Chondrocyte (in vitro differentiated cells): ENCODE results near the gene AGBL4. TPM values are rescaled to one million over a fixed set of nuclear protein-coding genes. Genes with fewer than 3 reads are reported as not detected.
A peak's percentile ranks its signal among the peaks of the same experiment; 100 is the strongest.

Source experiments
- DNase-seq: peaks from one replicate; pipeline ENCODE4 v3.0.0; 2021; ENCODE audit warnings: mixed read lengths, low spot score
- H3K27ac Mint-ChIP-seq: one replicate; pipeline ENCODE4 v1.8.0; 2021; ENCODE audit warnings: mild to moderate bottlenecking, moderate library complexity, mixed read lengths; ENCODE audit not compliant: unreplicated experiment
- H3K27me3 Mint-ChIP-seq: 2 replicates; pipeline ENCODE4 v1.8.0; 2021; ENCODE audit warnings: low read depth, mixed read lengths
- H3K36me3 Mint-ChIP-seq: 2 replicates; pipeline ENCODE4 v1.8.0; 2021; ENCODE audit warnings: low read depth, mixed read lengths
- H3K4me1 Mint-ChIP-seq: 2 replicates; pipeline ENCODE4 v1.8.0; 2021; ENCODE audit warnings: low read depth, mild to moderate bottlenecking, mixed read lengths
- H3K4me3 Mint-ChIP-seq: one replicate; pipeline ENCODE4 v1.8.0; 2021; ENCODE audit warnings: mild to moderate bottlenecking, moderate library complexity, mixed read lengths; ENCODE audit not compliant: unreplicated experiment
- H3K9me3 Mint-ChIP-seq: 2 replicates; pipeline ENCODE4 v1.8.0; 2021; ENCODE audit warnings: low read depth, mixed read lengths
- total RNA-seq: library from RNA; stranded (reverse); gene quantifications from 3 replicates; pipeline ENCODE4 v1.2.1, GENCODE V29; 2021
- TF ChIP-seq, protein P1 (sequence below): fragments of 200-600 bp; sonication (generic); IDR thresholded peaks from 2 replicates; pipeline ENCODE4 v1.5.0; 2021; ENCODE audit warnings: antibody characterized with exemption, mild to moderate bottlenecking, moderate library complexity

AGBL4 gene
- total RNA-seq, 1 donor from 2014 or later, result not detected

DNA sequence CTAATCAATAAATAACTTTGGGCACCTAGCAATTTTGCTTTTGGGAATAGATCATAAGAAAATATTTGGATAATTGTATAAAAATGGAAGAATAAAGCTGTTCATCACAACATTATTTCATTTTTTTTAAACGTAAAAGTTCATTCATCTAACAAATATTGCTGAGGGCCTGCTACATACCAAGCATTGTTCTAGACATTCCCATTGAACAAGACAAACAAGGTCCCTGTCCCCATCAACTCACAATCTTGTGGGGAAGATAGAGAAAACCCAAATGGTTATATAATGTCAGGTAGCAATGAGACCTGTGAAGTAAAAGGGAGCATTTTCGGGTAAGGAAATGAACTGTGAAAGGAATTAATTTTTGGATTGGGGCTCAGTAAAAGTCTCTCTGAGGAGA is 1193.0 kb downstream of the AGBL4 start:
- H3K4me1 Mint-ChIP-seq, result no peaks in the 10 kb centered on the region
- no peak overlapping the region for H3K4me3 Mint-ChIP-seq
- TF ChIP-seq, protein P1, sequence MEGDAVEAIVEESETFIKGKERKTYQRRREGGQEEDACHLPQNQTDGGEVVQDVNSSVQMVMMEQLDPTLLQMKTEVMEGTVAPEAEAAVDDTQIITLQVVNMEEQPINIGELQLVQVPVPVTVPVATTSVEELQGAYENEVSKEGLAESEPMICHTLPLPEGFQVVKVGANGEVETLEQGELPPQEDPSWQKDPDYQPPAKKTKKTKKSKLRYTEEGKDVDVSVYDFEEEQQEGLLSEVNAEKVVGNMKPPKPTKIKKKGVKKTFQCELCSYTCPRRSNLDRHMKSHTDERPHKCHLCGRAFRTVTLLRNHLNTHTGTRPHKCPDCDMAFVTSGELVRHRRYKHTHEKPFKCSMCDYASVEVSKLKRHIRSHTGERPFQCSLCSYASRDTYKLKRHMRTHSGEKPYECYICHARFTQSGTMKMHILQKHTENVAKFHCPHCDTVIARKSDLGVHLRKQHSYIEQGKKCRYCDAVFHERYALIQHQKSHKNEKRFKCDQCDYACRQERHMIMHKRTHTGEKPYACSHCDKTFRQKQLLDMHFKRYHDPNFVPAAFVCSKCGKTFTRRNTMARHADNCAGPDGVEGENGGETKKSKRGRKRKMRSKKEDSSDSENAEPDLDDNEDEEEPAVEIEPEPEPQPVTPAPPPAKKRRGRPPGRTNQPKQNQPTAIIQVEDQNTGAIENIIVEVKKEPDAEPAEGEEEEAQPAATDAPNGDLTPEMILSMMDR, result no peak
- no peak overlapping the region for H3K27ac Mint-ChIP-seq
- peaks cover 10% of the 10 kb centered on the region for H3K27me3 Mint-ChIP-seq
- no peaks in the 10 kb centered on the region for H3K36me3 Mint-ChIP-seq
- H3K9me3 Mint-ChIP-seq, result no peaks in the 10 kb centered on the region
- no peak for DNase-seq

DNA sequence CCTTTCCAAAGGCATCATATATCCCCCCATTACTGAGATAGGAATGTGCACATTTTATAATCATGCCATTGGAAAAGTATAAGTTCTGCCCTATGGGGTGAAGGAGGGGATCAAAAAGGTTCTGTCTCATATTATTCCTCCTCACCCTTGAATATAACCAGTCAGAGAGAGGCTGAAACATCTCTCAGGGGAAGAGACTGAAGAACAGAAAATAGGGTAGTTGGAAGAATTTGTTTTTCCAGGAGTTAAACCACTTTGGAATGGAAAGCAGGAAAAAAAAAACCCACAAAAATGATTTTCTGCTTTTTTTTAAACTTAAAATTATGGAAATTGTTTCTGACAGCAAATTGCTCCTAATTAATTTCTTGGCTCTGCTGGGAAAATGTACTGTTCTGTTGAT is 1194.3 kb downstream of the AGBL4 start:
- H3K27me3 Mint-ChIP-seq, result peaks cover 10% of the 10 kb centered on the region
- H3K9me3 Mint-ChIP-seq, result no peaks in the 10 kb centered on the region

DNA sequence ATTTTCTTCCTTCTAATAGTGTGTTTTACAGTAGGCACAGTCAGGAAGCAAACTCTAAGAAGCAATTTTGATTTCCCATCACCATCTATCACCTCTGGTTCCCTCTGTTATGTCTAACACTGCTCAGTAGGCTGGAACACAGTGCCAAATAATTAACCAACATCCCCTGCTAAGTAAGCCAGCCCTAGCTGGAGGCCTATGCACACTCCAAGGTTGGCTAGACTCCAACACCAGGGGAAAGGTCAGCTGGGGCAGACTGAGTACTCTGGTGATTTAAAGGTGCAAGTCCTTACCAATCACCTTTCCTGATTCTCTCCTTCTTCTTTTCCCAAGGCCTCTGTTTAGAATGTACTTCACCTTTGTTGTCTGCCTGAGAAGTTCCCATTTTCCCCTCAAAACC is 1200.6 kb downstream of the AGBL4 start:
- Mint-ChIP-seq H3K27me3 (peaks cover 13% of the 10 kb centered on the region), H3K36me3 (no peaks in the 10 kb centered on the region), H3K4me1 (no peaks in the 10 kb centered on the region), H3K9me3 (no peaks in the 10 kb centered on the region), H3K4me3 (no peak overlapping the region), H3K27ac (no peak overlapping the region)
- TF ChIP-seq, protein P1, result no peak
- DNase-seq, result no peak

More for the DNA sequence above, 1194.3 kb downstream of the AGBL4 start:
- TF ChIP-seq, protein P1, result no peak
- DNase-seq, result no peak
- no peak overlapping the region for H3K4me3 Mint-ChIP-seq
- no peaks in the 10 kb centered on the region for H3K36me3 Mint-ChIP-seq
- no peak overlapping the region for H3K27ac Mint-ChIP-seq
- H3K4me1 Mint-ChIP-seq, result no peaks in the 10 kb centered on the region

DNA sequence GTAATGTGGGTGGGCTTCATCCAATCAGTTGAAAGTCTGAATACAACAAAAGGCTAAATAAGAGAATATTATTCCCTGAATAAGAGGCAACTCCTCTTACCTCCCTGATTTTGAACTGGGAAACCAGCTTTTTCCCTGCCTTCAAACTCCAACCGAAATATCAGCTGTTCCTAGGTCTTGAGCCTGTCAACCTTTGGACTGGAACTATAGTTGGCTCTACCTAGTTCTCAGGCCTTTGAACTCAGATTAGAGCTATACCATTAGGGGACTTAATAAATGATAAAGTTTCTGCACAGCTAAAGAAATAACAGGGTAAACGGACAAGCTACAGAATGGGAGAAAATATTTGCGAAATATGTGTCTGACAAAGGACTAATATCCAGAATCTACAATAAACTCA is 1203.3 kb downstream of the AGBL4 start:
- H3K4me1 Mint-ChIP-seq, result no peaks in the 10 kb centered on the region
- H3K4me3 Mint-ChIP-seq, result no peak overlapping the region
- H3K9me3 Mint-ChIP-seq, result no peaks in the 10 kb centered on the region
- TF ChIP-seq, protein P1, result no peak
- no peak for DNase-seq
- H3K36me3 Mint-ChIP-seq, result no peaks in the 10 kb centered on the region
- H3K27me3 Mint-ChIP-seq, result peaks cover 12% of the 10 kb centered on the region
- no peak overlapping the region for H3K27ac Mint-ChIP-seq

DNA sequence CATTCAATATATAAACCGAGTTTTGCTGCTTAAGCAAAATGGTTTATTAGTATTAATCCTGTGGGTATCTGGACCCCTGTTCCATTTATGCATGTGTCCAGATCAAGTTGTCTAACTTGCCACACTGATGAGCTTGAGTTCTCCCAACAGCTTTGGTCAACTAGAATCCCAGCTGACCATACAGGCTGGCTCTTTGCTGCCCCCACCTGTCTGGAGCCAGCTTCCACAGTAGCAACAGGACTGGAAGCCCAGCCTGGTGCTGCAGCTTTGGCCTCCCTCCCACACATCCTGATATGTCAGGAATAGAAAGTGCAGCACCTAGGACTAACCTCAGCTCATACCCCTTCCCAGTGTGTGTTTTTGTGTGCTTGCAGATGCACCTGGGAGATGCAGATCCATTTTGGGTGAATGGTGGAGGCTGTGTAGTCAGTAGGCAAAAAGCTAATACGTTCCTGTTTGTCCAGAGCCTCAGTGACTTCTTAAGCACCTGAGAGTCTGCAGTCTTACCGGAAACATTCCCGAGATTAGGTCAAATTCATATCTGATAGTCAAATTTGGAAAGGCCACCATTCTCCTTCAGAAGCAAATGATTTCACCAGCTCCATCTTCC is 1206.1 kb downstream of the AGBL4 start:
- Mint-ChIP-seq H3K4me3 (no peak overlapping the region), H3K9me3 (no peaks in the 10 kb centered on the region), H3K4me1 (no peaks in the 10 kb centered on the region), H3K27ac (no peak overlapping the region), H3K36me3 (no peaks in the 10 kb centered on the region), H3K27me3 (peaks cover 12% of the 10 kb centered on the region)
- no peak for DNase-seq
- TF ChIP-seq, protein P1, result peak; percentile 81
